SK-N-SH (cell line): ENCODE measurements around the gene XRRA1. TPM values are rescaled to one million over a fixed set of nuclear protein-coding genes. Genes with fewer than 3 reads are reported as not detected.

Source experiments
- CTCF ChIA-PET: fragments of 300-600, 350-600 bp; formaldehyde crosslinking; extraction: SDS; loops from one replicate; lab custom pipeline; 2021; lab: Yijun Ruan, JAX
- POLR2A ChIA-PET: fragments of 350-600 bp; sonication (Branson Sonifier 250); formaldehyde crosslinking; extraction: SDS; loops from one replicate; lab custom pipeline; 2020; ENCODE audit warnings: antibody characterized with exemption, inconsistent platforms; lab: Yijun Ruan, JAX
- DNase-seq: peaks from one replicate; pipeline ENCODE4 v3.0.0; 2012
- H2AFZ ChIP-seq: fragments of 200-600 bp; sonication (generic); 2 replicates; pipeline ENCODE4 v1.8.1; 2016; ENCODE audit warnings: antibody characterized with exemption, mild to moderate bottlenecking, low read depth
- H3F3A ChIP-seq: fragments of 200-600 bp; sonication (generic); replicated peaks from 2 replicates; pipeline ENCODE3; 2016; ENCODE audit warnings: antibody characterized with exemption, mild to moderate bottlenecking; ENCODE audit not compliant: insufficient read depth
- H3K27ac ChIP-seq, 2 experiments: fragments of 200-500 bp in 1 of 2; fragments of 200-600 bp in 1 of 2; sonication (Bioruptor generic) in 1 of 2; sonication (generic), shearing (Covaris generic) in 1 of 2; 2 replicates each; pipeline versions ENCODE4 v1.5.1 to v1.6.1; 2014 to 2016; ENCODE audit warnings: low read depth in 2 of 2, inconsistent platforms in 1 of 2, low read length in 1 of 2, mild to moderate bottlenecking in 1 of 2, mixed read lengths in 1 of 2
- H3K27me3 ChIP-seq: fragments of 200-600 bp; sonication (generic), shearing (Covaris generic); 2 replicates; pipeline ENCODE4 v1.6.1; 2016; ENCODE audit warnings: mixed run types; ENCODE audit not compliant: insufficient read depth
- H3K36me3 ChIP-seq, 2 experiments: fragments of 200-500 bp in 1 of 2; fragments of 200-600 bp in 1 of 2; sonication (Bioruptor generic) in 1 of 2; sonication (generic) in 1 of 2; replicated peaks in 1 of 2; 2 replicates each; pipeline versions ENCODE3 to v1.5.1; 2014 to 2016; ENCODE audit warnings: low read length in 1 of 2, mild to moderate bottlenecking in 1 of 2; ENCODE audit not compliant: insufficient read depth in 2 of 2, control insufficient read depth in 1 of 2
- H3K4me1 ChIP-seq, 2 experiments: fragments of 200-500 bp in 1 of 2; fragments of 200-600 bp in 1 of 2; sonication (Bioruptor generic) in 1 of 2; sonication (generic), shearing (Covaris generic) in 1 of 2; 2 replicates each; pipeline versions ENCODE4 v1.5.1 to v1.6.1; 2014 to 2016; ENCODE audit warnings: low read depth in 1 of 2, low read length in 1 of 2, mixed run types in 1 of 2; ENCODE audit not compliant: insufficient read depth in 2 of 2, control insufficient read depth in 1 of 2
- H3K4me2 ChIP-seq: fragments of 200-600 bp; sonication (generic), shearing (Covaris generic); 2 replicates; pipeline ENCODE4 v1.6.1; 2017; ENCODE audit warnings: mixed run types
- H3K4me3 ChIP-seq, 2 experiments: fragments of 200-500 bp in 1 of 2; fragments of 200-600 bp in 1 of 2; sonication (Bioruptor generic) in 1 of 2; sonication (generic), shearing (Covaris generic) in 1 of 2; 2 replicates each; pipeline versions ENCODE4 v1.5.1 to v1.8.1; 2014 to 2016; ENCODE audit warnings: low read depth in 2 of 2, inconsistent platforms in 1 of 2, low read length in 1 of 2, mild to moderate bottlenecking in 1 of 2, mixed read lengths in 1 of 2, moderate library complexity in 1 of 2
- H3K79me2 ChIP-seq: fragments of 200-600 bp; sonication (generic); 2 replicates; pipeline ENCODE4 v1.8.1; 2017; ENCODE audit warnings: mild to moderate bottlenecking; ENCODE audit not compliant: insufficient read depth
- H3K9ac ChIP-seq: fragments of 200-600 bp; sonication (generic); 2 replicates; pipeline ENCODE4 v1.6.1; 2017; ENCODE audit warnings: mixed run types
- H3K9me2 ChIP-seq: fragments of 200-600 bp; sonication (generic); 2 replicates; pipeline ENCODE4 v1.6.1; 2017; ENCODE audit warnings: mixed run types
- H3K9me3 ChIP-seq: fragments of 200-600 bp; sonication (generic); 2 replicates; pipeline ENCODE4 v1.6.1; 2017; ENCODE audit warnings: mixed run types, mild to moderate bottlenecking, moderate library complexity
- H4K20me1 ChIP-seq: fragments of 200-600 bp; sonication (generic); 2 replicates; pipeline ENCODE4 v1.6.1; 2017; ENCODE audit warnings: mild to moderate bottlenecking, mixed run types; ENCODE audit not compliant: insufficient read depth
- ELF1 ChIP-seq: IDR thresholded peaks from 2 replicates; pipeline ENCODE4 v1.4.0; 2012
- FOSL2 ChIP-seq: IDR thresholded peaks from 2 replicates; pipeline ENCODE4 v1.4.0; 2012; ENCODE audit warnings: low read depth, mild to moderate bottlenecking, moderate library complexity, borderline replicate concordance
- FOXM1 ChIP-seq: IDR thresholded peaks from 2 replicates; pipeline ENCODE4 v1.4.0; 2012; ENCODE audit warnings: low read depth, mild to moderate bottlenecking
- GATA2 ChIP-seq: sonication (generic); formaldehyde crosslinking; IDR thresholded peaks from 2 replicates; pipeline ENCODE4 v1.5.0; 2020; ENCODE audit warnings: mild to moderate bottlenecking, missing genetic modification reagents
- IRF3 ChIP-seq: fragments of 150-350 bp; IDR thresholded peaks from 2 replicates; pipeline ENCODE4 v1.6.1; 2016; ENCODE audit warnings: mild to moderate bottlenecking, low read depth, low read length
- MEF2A ChIP-seq: IDR thresholded peaks from 2 replicates; pipeline ENCODE4 v1.4.0; 2012; ENCODE audit warnings: low read depth, borderline replicate concordance
- NFIC ChIP-seq: IDR thresholded peaks from 2 replicates; pipeline ENCODE4 v1.4.0; 2012; ENCODE audit warnings: borderline replicate concordance
- NRF1 ChIP-seq: IDR thresholded peaks from 2 replicates; pipeline ENCODE4 v1.6.1; 2012; ENCODE audit warnings: low read depth, mild to moderate bottlenecking, low read length
- RAD21 ChIP-seq: IDR thresholded peaks from 2 replicates; pipeline ENCODE4 v1.6.1; 2012; ENCODE audit warnings: mild to moderate bottlenecking, low read length
- RFX5 ChIP-seq: IDR thresholded peaks from 2 replicates; pipeline ENCODE4 v1.6.1; 2012; ENCODE audit warnings: mild to moderate bottlenecking, improper control_type of control experiment, low read length
- SMC3 ChIP-seq: IDR thresholded peaks from 2 replicates; pipeline ENCODE4 v1.6.1; 2012; ENCODE audit warnings: low read depth, low read length, improper control_type of control experiment
- TAF1 ChIP-seq: IDR thresholded peaks from 2 replicates; pipeline ENCODE4 v1.6.1; 2012; ENCODE audit warnings: low read depth, mild to moderate bottlenecking, low read length, moderate library complexity, borderline replicate concordance
- YY1 ChIP-seq: IDR thresholded peaks from 2 replicates; pipeline ENCODE4 v1.4.0; 2012; ENCODE audit warnings: low read depth, mild to moderate bottlenecking
- WGBS: methylation state at CpG from one replicate; pipeline ENCODE4 v1.1.6; 2017; ENCODE audit warnings: low lambda C conversion rate; 5-methylcytosine and 5-hydroxymethylcytosine counted together
- polyA plus RNA-seq, 3 experiments: library from polyadenylated mRNA; depleted of rRNA; stranded (reverse); fragments of >200 nt; gene quantifications; 2 replicates each; pipeline ENCODE4 v1.2.3, GENCODE V29; 2012
- TF ChIP-seq, protein P1 (sequence below): fragments of 200-600 bp; sonication (generic); IDR thresholded peaks from 2 replicates; pipeline ENCODE4 v1.6.1; 2017; ENCODE audit warnings: antibody characterized with exemption, mild to moderate bottlenecking, moderate library complexity
- TF ChIP-seq, protein P2 (sequence below): fragments of 150-350 bp; IDR thresholded peaks from 2 replicates; pipeline ENCODE4 v1.6.1; 2017; ENCODE audit warnings: antibody characterized with exemption, low read length, low read depth, borderline replicate concordance
- TF ChIP-seq, protein P3 (sequence below): IDR thresholded peaks from 2 replicates; pipeline ENCODE4 v1.4.0; 2012; ENCODE audit warnings: low read depth

The XRRA1 gene
- polyA plus RNA-seq, 1 of the 3 experiments (the other 2 are of a cell fraction) = 12.9 TPM

- Histone ChIP-seq H3K9ac (no peak overlapping the region), H3K4me3 (no peak overlapping the region), H3K27ac (no peak overlapping the region), H2AFZ (no peak overlapping the region), H3K36me3 (peaks cover 22 to 68% of the 10 kb centered on the region in 2 experiments), H3K4me1 (no peaks in the 10 kb centered on the region), H4K20me1 (no peaks in the 10 kb centered on the region), H3K27me3 (no peaks in the 10 kb centered on the region), H3F3A (peaks cover 10% of the 10 kb centered on the region), H3K79me2 (peaks cover 4% of the 10 kb centered on the region; the same call in 1 of the 2 replicates), H3K4me2 (no peak overlapping the region), H3K9me2 (no peaks in the 10 kb centered on the region), H3K9me3 (peaks cover 46% of the 10 kb centered on the region)
- TF ChIP-seq YY1 (no peak), RAD21 (0 out of 2 replicates have a peak, but pooled peaks have one; percentile 18)
- TF ChIP-seq, protein P1, sequence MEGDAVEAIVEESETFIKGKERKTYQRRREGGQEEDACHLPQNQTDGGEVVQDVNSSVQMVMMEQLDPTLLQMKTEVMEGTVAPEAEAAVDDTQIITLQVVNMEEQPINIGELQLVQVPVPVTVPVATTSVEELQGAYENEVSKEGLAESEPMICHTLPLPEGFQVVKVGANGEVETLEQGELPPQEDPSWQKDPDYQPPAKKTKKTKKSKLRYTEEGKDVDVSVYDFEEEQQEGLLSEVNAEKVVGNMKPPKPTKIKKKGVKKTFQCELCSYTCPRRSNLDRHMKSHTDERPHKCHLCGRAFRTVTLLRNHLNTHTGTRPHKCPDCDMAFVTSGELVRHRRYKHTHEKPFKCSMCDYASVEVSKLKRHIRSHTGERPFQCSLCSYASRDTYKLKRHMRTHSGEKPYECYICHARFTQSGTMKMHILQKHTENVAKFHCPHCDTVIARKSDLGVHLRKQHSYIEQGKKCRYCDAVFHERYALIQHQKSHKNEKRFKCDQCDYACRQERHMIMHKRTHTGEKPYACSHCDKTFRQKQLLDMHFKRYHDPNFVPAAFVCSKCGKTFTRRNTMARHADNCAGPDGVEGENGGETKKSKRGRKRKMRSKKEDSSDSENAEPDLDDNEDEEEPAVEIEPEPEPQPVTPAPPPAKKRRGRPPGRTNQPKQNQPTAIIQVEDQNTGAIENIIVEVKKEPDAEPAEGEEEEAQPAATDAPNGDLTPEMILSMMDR = peak; percentile 47
- ChIA-PET POLR2A (no interaction called here), CTCF (no interaction called here)
- WGBS = 94% methylated on average over 1 of the region's 1 CpG
- DNase-seq = peak; percentile 18
Measured at GRCh38 chr11:74870485-74870884, 78.4 kb downstream of the XRRA1 start.

DNA sequence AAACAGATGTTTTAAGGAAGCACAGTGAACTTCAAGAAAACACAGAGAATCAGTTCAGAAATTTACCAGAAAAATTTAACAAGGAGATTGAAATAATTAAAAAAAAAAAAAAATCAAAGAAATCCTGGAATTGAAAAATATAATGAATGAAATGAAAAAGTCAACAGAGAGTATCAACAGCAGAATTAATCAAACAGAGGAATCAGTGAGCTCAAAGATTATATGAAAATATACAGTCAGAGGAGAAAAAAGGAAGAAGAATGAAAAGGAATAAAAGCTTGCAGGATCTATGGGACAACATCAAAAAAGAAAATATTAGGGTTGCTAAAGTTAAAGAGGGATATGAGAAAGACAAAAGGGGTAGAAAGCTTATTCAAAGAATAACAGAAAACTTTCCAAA, 82.3 kb downstream of the XRRA1 start:
- H3K9ac ChIP-seq = no peak overlapping the region
- no peak overlapping the region for H2AFZ ChIP-seq
- H3K27ac ChIP-seq = no peak overlapping the region
- H3K79me2 ChIP-seq = peaks cover 4% of the 10 kb centered on the region; the same call in 1 of the 2 replicates
- H3K4me2 ChIP-seq = no peak overlapping the region
- H3K27me3 ChIP-seq = no peaks in the 10 kb centered on the region
- no peaks in the 10 kb centered on the region for H3K9me2 ChIP-seq
- no peaks in the 10 kb centered on the region for H3K4me1 ChIP-seq
- no peaks in the 10 kb centered on the region for H4K20me1 ChIP-seq
- peaks cover 28 to 73% of the 10 kb centered on the region in 2 experiments for H3K36me3 ChIP-seq
- no peak for DNase-seq
- POLR2A ChIA-PET = no interaction called here
- TF ChIP-seq GATA2 (CRISPR knock-in tag) (no peak), NFIC (no peak), RFX5 (no peak), TAF1 (no peak), MEF2A (no peak), NRF1 (no peak), IRF3 (no peak), ELF1 (no peak), FOXM1 (no peak), YY1 (no peak), FOSL2 (no peak), SMC3 (no peak)
- TF ChIP-seq, protein P2, sequence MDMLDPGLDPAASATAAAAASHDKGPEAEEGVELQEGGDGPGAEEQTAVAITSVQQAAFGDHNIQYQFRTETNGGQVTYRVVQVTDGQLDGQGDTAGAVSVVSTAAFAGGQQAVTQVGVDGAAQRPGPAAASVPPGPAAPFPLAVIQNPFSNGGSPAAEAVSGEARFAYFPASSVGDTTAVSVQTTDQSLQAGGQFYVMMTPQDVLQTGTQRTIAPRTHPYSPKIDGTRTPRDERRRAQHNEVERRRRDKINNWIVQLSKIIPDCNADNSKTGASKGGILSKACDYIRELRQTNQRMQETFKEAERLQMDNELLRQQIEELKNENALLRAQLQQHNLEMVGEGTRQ = no peak
- TF ChIP-seq, protein P3, sequence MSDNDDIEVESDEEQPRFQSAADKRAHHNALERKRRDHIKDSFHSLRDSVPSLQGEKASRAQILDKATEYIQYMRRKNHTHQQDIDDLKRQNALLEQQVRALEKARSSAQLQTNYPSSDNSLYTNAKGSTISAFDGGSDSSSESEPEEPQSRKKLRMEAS = no peak
- H3K9me3 ChIP-seq = peaks cover 46% of the 10 kb centered on the region
- CTCF ChIA-PET = no interaction called here
- peaks cover 10% of the 10 kb centered on the region for H3F3A ChIP-seq
- H3K4me3 ChIP-seq = no peak overlapping the region
